ENCODE measurements around the gene S100PBP. TPM values are rescaled to one million over a fixed set of nuclear protein-coding genes. Genes with fewer than 3 reads are reported as not detected.

S100PBP gene
- total RNA-seq, 1 donor from 2014 or later: 50.2 TPM

Other genes starting within 250 kb of the S100PBP start
- gene ZBTB8OS, start 167.1 kb upstream of the S100PBP start, total RNA-seq: 48.0 and 49.8 TPM in 2 replicates
- 325 TPM in 2 replicates for gene RBBP4, start 166.4 kb upstream of the S100PBP start, total RNA-seq
- gene SYNC, start 114.9 kb upstream of the S100PBP start, total RNA-seq: not detected in 2 replicates
- gene YARS1, start 295 bp upstream of the S100PBP start, total RNA-seq: 155 and 172 TPM in 2 replicates
- gene FNDC5, start 53.3 kb downstream of the S100PBP start, total RNA-seq: not detected in 2 replicates
- gene HPCA, start 68.8 kb downstream of the S100PBP start, total RNA-seq: 0.62 TPM in 1 of 2 replicates, not detected in the other
- gene TMEM54, start 83.7 kb downstream of the S100PBP start, total RNA-seq: 0.66 and 1.5 TPM in 2 replicates
- gene RNF19B, start 147.2 kb downstream of the S100PBP start, total RNA-seq: 50.4 and 52.5 TPM in 2 replicates
- gene AK2, start 219.2 kb downstream of the S100PBP start, total RNA-seq: 349 TPM in 2 replicates

Data from activated T-helper 2 cell treated with anti-CD3 and anti-CD28 coated beads, Interferon-gamma antibody, Interleukin-2, Interleukin-4, amounts not matched to agents 10 μg/mL and 5 μg/mL and 100 μg/mL, durations not matched to agents 14 hours and 24 hours and 36 hours (primary cell).